Body of pancreas (tissue), 4 donors: ENCODE data around the gene PKP3. TPM values are rescaled to one million over a fixed set of nuclear protein-coding genes. Genes with fewer than 3 reads are reported as not detected.

ENCODE experiments used
- ATAC-seq: fragments of 150-250 bp; one replicate; pipeline ENCODE4 v1.9.1; 2016
- DNase-seq, 4 donors: peaks; one replicate each; pipeline ENCODE4 v3.0.0-alpha.2; 2019
- H3K27ac ChIP-seq, 4 donors: fragments of 200-600 bp; sonication (generic); 1 replicate in 3 of 4; 2 replicates in 1 of 4; pipeline versions ENCODE4 v1.5.1 to v1.6.1; 2016 to 2019; ENCODE audit warnings: mild to moderate bottlenecking in 1 of 4, mixed read lengths in 1 of 4, moderate library complexity in 1 of 4
- H3K27me3 ChIP-seq, 2 donors: fragments of 200-600 bp; sonication (generic); one replicate each; pipeline ENCODE4 v1.6.0; 2016; ENCODE audit warnings: mild to moderate bottlenecking in 1 of 2
- H3K36me3 ChIP-seq, 2 donors: fragments of 200-600 bp; sonication (generic); replicated peaks in 1 of 2; 2 replicates each; pipeline ENCODE4 v1.5.1; 2016; ENCODE audit warnings: low read depth in 2 of 2; ENCODE audit not compliant: insufficient read depth in 1 of 2
- H3K4me1 ChIP-seq: fragments of 200-600 bp; sonication (generic); one replicate; pipeline ENCODE4 v1.6.0; 2016
- H3K4me3 ChIP-seq, 2 donors: fragments of 200-600 bp; sonication (generic); 1 replicate in 1 of 2; 2 replicates in 1 of 2; pipeline ENCODE4 v1.5.1; 2016 to 2019
- H3K9me3 ChIP-seq, 3 donors: fragments of 200-600 bp; sonication (generic); 1 replicate in 2 of 3; 2 replicates in 1 of 3; pipeline ENCODE4 v1.5.1; 2016
- CTCF ChIP-seq, 7 experiments: fragments of 450-650 bp in 4 of 7; fragments of 200-600 bp in 3 of 7; sonication (generic) in 3 of 7; IDR thresholded peaks; one replicate each; pipeline ENCODE4 v1.5.1; 2016 to 2019; ENCODE audit warnings: antibody characterized with exemption in 7 of 7
- POLR2A ChIP-seq, 3 donors: fragments of 450-650 bp; IDR thresholded peaks; one replicate each; pipeline ENCODE4 v1.6.1; 2016; ENCODE audit warnings: antibody characterized with exemption in 3 of 3, mild to moderate bottlenecking in 2 of 3
- WGBS, 2 donors: methylation state at CpG; one replicate each; pipeline ENCODE4 v1.1.5; 2017; 5-methylcytosine and 5-hydroxymethylcytosine counted together
- intact Hi-C: fragments of 100-400 bp; cut with DNase I; formaldehyde crosslinking; loops from one replicate; pipeline ENCODE4 v1.15.1; 2023
- total RNA-seq, 2 donors: library from RNA; depleted of rRNA; stranded (reverse); fragments of >200 nt; gene quantifications; one replicate each; pipeline ENCODE4 v1.1.0, GENCODE V29; 2016

Gene PKP3
- total RNA-seq, 2 donors from 2014 or later: 46.2 to 48.8 TPM

- Histone ChIP-seq H3K27me3 (no peaks in the 10 kb centered on the region), H3K36me3 (no peaks in the 10 kb centered on the region), H3K27ac (peak overlapping the region; percentile 50 to 89 (median 74)), H3K4me3 (no peak overlapping the region), H3K9me3 (no peaks in the 10 kb centered on the region), H3K4me1 (peaks cover 29% of the 10 kb centered on the region)
- intact Hi-C loops: no loop called here
- 18 to 49% methylated on average over 7 to 19 of the region's 19 CpGs for WGBS, 2 donors
- ATAC-seq (no peak), DNase-seq (peak in 2 of 4 donors; percentile 4 to 12)
- no peak for TF ChIP-seq POLR2A (IDR thresholded peaks at IDR 0.05)
- no peak for TF ChIP-seq CTCF (IDR thresholded peaks at IDR 0.05)
Measured at GRCh38 chr11:417652-418342, 23.8 kb downstream of the PKP3 start.

DNA sequence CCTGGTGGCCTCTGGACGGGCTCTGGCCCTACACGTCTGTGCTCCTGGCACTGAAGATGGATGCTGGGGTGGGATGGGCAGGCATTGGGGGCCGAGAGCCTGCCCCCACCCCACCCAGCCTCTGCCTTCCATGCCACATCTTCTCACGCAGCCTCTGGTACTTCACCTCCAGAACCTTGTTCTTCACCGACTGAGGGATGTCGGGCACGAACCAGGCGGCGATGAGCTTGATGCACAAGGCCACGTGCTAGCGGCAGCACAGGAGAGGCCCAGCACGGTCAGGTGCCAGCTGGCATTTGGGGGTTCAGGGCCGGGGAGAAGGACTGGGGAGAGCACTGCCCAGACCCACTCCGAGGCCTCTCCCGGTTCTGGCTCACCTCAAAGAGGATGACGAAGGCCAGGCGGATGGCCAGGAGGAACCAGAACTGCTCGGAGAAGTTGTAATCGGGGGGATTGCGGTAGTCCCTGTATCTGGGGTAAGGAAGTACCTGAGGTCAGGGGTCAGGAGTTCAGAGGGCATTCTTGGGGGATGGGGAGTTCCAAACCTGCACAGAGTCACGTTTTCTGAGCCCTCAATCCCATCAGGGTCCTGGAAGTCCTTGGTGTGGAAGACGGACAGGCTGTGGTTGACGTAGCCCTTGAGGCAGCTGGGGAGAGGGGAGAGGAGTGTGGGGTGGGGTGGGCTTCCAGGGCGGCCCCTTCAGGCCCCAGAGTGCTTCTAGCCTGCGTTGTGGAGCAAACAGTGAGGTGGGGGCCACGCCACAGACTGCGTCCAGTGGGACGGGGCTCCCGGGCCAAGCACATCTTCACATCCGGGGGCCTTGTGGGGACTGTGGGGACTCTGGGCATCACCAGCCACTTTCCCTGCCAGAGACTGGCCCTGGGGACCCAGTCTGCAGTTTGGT is 24.6 kb downstream of the PKP3 start:
- intact Hi-C loops: no loop called here
- no peaks in the 10 kb centered on the region for H3K36me3 ChIP-seq
- peaks cover 29% of the 10 kb centered on the region for H3K4me1 ChIP-seq
- TF ChIP-seq CTCF (IDR thresholded peaks at IDR 0.05) (no peak), POLR2A (IDR thresholded peaks at IDR 0.05) (no peak)
- no peak for ATAC-seq
- DNase-seq: peak in 2 of 4 donors; percentile 6 to 12
- H3K4me3 ChIP-seq: no peak overlapping the region
- H3K27ac ChIP-seq: no peak overlapping the region
- H3K27me3 ChIP-seq: no peaks in the 10 kb centered on the region
- WGBS, 2 donors: 92 to 95% methylated on average over 23 to 29 of the region's 30 CpGs
- H3K9me3 ChIP-seq: no peaks in the 10 kb centered on the region

- peaks cover 27% of the 10 kb centered on the region for H3K4me1 ChIP-seq
- TF ChIP-seq POLR2A (IDR thresholded peaks at IDR 0.05) (no peak), CTCF (IDR thresholded peaks at IDR 0.05) (no peak)
- H3K27ac ChIP-seq: no peak overlapping the region
- ATAC-seq (no peak), DNase-seq (peak in 2 of 4 donors; percentile 4 to 10)
- 83 to 91% methylated on average over 1 to 20 of the region's 20 CpGs for WGBS, 2 donors
- no peaks in the 10 kb centered on the region for H3K9me3 ChIP-seq
- no peak overlapping the region for H3K4me3 ChIP-seq
- no peaks in the 10 kb centered on the region for H3K36me3 ChIP-seq
- intact Hi-C loops: no loop called here
- H3K27me3 ChIP-seq: no peaks in the 10 kb centered on the region
Measured at GRCh38 chr11:419248-420005, 25.4 kb downstream of the PKP3 start.

DNA sequence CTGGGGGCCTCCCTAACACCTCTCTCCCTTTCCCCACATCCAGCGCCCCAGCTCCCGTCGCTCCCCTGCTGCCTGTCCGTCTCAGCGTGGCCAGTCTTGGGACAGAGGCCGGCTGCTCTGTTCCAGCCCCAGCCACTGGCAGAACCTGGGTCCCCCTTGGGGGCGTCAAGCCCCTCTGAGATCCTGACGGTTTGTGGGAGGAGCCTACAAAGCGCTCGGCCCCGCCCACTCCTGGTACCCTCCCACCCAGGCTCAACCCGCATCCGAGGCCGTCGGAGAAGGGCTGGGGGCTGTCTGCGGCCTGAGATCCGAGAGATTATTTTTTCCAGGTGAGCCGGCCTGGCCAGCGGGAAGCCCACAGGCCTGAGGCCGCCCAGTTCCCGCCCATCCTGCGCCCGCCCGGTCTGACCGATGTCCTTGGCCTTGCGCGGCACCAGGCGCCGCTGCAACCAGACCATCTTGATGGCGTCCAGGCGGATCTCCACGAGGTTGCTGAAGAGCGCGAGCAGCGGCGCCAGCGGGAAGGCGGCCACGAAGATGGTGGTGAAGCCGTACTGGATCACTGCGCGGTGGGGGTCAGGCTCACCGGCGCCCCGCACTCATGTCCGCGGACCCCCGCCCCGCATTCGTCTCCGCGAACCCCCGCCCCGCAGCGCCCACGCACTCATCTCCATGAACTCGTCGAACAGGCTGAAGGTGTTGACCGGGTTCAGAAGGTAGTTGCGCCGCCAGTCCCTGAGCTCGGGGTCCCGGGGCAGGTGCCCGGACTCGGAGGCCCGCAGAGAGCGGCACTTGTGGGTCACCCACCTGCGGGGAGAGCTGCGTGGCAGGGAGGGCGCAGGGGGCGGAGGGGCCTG is 26.3 kb downstream of the PKP3 start:
- Histone ChIP-seq H3K27ac (no peak overlapping the region), H3K9me3 (no peaks in the 10 kb centered on the region), H3K4me1 (peaks cover 21% of the 10 kb centered on the region), H3K36me3 (no peaks in the 10 kb centered on the region), H3K27me3 (no peaks in the 10 kb centered on the region), H3K4me3 (no peak overlapping the region)
- ATAC-seq (no peak), DNase-seq (peak in 2 of 4 donors; percentile 5 to 10)
- no peak for TF ChIP-seq POLR2A (IDR thresholded peaks at IDR 0.05)
- no peak for TF ChIP-seq CTCF (IDR thresholded peaks at IDR 0.05)
- intact Hi-C loops: no loop called here
- WGBS, 2 donors: 68 to 75% methylated on average over 33 to 58 of the region's 71 CpGs
